ENCODE data around the gene ANTXR2. TPM values are rescaled to one million over a fixed set of nuclear protein-coding genes. Genes with fewer than 3 reads are reported as not detected.

Gene ANTXR2
- total RNA-seq, 4 donors from 2014 or later = 69.6 to 139 (median 118) TPM

DNA sequence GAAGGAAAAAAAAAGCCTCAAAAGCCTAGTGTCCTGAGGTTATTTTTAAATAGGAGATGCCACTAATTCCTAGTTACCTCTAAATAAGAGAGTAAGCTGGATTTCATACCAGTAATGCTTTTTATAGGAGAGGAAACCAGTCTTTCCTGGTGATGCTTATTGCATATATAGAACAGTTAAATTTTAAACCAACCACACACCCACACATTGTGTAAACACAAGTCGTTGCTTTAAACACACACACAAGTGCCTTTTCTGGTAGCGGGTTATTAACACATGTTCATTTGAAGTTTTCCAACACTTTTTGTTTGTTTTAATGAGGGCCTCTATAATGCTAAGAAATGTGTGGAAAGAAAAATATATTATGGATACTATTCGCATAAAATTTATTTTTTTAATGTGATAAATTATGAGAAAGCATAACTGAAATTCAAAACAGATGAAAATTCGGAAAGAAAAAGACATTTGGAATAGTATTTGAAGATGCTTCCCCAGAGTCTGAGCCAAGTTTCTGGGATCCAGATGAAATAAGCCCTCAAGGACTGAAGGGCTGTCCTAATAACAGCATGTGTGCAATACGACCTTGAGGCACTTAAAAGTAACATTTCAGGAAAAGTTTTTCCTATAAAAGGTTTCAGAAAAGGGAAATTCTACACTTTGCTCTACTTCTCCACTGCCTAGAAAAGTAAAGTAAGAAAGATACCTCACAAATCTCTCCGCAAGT lies 2.0 kb downstream of the ANTXR2 start:
- Histone ChIP-seq H3K27ac (peak overlapping the region in 3 of 4 donors; percentile 91 to 97 (median 95)), H3K9me3 (no peaks in the 10 kb centered on the region), H3K27me3 (no peaks in the 10 kb centered on the region), H3K4me3 (peak overlapping the region; percentile 78 to 99 (median 91)), H3K4me1 (peaks cover 0 to 51% (median 18%) of the 10 kb centered on the region in 4 donors), H3K36me3 (peaks cover 0 to 34% (median 0%) of the 10 kb centered on the region in 3 donors)
- no peak for DNase-seq (ENCODE audit: low spot score in 2 of 2)
- WGBS, 2 donors = 35 to 41% methylated on average over 6 of the region's 6 CpGs
- TF ChIP-seq, protein P1, sequence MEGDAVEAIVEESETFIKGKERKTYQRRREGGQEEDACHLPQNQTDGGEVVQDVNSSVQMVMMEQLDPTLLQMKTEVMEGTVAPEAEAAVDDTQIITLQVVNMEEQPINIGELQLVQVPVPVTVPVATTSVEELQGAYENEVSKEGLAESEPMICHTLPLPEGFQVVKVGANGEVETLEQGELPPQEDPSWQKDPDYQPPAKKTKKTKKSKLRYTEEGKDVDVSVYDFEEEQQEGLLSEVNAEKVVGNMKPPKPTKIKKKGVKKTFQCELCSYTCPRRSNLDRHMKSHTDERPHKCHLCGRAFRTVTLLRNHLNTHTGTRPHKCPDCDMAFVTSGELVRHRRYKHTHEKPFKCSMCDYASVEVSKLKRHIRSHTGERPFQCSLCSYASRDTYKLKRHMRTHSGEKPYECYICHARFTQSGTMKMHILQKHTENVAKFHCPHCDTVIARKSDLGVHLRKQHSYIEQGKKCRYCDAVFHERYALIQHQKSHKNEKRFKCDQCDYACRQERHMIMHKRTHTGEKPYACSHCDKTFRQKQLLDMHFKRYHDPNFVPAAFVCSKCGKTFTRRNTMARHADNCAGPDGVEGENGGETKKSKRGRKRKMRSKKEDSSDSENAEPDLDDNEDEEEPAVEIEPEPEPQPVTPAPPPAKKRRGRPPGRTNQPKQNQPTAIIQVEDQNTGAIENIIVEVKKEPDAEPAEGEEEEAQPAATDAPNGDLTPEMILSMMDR (IDR thresholded peaks at IDR 0.05) = no peak
- no peak for TF ChIP-seq EP300 (IDR thresholded peaks at IDR 0.05)
- no peak for TF ChIP-seq POLR2A (IDR thresholded peaks at IDR 0.05)

DNA sequence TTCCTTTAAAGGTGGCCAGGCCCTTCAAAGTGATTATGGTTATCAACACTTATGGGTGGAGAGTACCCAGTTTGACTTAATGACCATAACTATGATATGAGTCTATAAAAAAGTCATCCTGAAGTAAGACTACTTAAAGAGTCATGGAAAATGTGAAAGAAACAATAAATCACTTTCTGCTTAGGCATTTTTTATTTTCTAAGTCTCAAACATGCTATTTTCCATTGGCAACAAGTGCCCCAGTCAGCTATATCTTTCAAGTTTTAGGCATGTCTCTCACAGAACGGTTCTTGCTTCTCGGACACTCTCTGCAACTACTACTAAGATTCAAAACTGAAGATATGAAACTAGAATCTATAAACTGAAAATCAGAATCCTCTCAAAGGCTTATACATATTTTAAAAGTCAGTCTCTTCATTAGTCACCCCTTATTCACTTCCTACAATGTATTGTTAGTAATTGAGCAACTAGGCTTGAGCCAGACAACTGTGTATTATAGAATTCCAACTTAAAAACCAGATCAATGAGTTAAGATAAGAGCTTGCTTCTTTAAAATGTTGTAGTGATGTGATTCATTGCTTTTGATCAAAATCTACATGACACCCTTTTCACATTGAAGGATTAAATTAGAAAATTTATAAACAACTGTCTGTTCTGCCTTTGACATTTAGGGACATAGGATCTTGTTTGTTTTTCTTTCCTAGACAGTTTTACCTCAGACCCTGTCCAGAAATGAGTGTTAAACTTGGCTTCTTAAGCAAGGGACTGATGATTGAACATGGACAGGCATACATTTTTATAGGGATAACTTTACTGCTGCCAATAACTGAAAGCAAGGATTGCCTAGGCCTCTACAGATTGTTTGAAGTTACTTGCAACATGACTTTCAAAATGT lies 2.9 kb downstream of the ANTXR2 start:
- H3K27me3 ChIP-seq = no peaks in the 10 kb centered on the region
- DNase-seq (ENCODE audit: low spot score in 2 of 2) = no peak
- peak overlapping the region in 3 of 4 donors; percentile 43 to 97 (median 95) for H3K27ac ChIP-seq
- peaks cover 0 to 50% (median 18%) of the 10 kb centered on the region in 4 donors for H3K4me1 ChIP-seq
- WGBS, 2 donors = 60 to 61% methylated on average over 2 of the region's 2 CpGs
- H3K36me3 ChIP-seq = peaks cover 0 to 43% (median 0%) of the 10 kb centered on the region in 3 donors
- H3K9me3 ChIP-seq = no peaks in the 10 kb centered on the region
- TF ChIP-seq POLR2A (IDR thresholded peaks at IDR 0.05) = no peak
- TF ChIP-seq, protein P1 (IDR thresholded peaks at IDR 0.05) = no peak
- no peak for TF ChIP-seq EP300 (IDR thresholded peaks at IDR 0.05)
- peak overlapping the region in 1 of 4 donors; percentile 78 for H3K4me3 ChIP-seq

DNA sequence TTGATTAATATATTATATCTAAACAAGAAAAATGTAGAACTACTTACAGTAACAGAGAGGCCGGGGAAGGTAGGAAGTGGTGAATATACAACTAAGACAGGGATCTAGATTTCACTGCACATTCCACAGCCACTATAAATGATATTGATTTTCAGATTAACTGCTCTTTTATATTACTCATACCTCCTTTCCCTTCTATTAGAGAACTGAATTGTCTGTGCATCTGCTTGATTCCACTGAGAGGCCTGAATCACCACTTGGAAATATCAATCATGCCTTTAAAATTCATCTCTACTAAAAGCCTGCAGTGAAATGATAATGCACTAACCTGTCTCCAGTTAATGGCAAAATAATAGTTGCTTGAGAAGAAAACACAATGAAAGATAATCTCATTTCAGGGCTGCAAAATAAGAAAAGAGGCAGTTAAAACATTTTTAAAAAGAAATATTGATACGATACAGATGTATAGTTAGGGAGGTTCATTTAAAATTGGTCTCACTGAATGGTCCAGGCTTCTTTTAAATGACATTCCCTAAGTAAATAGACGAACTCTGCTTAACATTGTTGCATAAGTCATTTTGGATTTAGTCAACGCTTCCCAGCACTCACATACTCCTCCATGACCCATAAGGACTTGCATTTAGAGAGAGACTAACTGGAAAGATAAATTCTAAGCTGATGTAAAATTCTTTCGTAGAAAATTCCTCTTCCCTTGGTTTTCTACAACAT lies 3.8 kb downstream of the ANTXR2 start:
- H3K36me3 ChIP-seq = peaks cover 0 to 51% (median 2%) of the 10 kb centered on the region in 3 donors
- TF ChIP-seq EP300 (IDR thresholded peaks at IDR 0.05) = no peak
- TF ChIP-seq POLR2A (IDR thresholded peaks at IDR 0.05) = no peak
- TF ChIP-seq, protein P1 (IDR thresholded peaks at IDR 0.05) = no peak
- H3K4me3 ChIP-seq = no peak overlapping the region
- H3K4me1 ChIP-seq = peaks cover 0 to 42% (median 17%) of the 10 kb centered on the region in 4 donors
- WGBS, 2 donors = 80% methylated on average over 5 of the region's 5 CpGs
- no peak for DNase-seq (ENCODE audit: low spot score in 2 of 2)
- no peaks in the 10 kb centered on the region for H3K27me3 ChIP-seq
- peak overlapping the region in 3 of 4 donors; percentile 43 to 97 (median 95) for H3K27ac ChIP-seq
- no peaks in the 10 kb centered on the region for H3K9me3 ChIP-seq

DNA sequence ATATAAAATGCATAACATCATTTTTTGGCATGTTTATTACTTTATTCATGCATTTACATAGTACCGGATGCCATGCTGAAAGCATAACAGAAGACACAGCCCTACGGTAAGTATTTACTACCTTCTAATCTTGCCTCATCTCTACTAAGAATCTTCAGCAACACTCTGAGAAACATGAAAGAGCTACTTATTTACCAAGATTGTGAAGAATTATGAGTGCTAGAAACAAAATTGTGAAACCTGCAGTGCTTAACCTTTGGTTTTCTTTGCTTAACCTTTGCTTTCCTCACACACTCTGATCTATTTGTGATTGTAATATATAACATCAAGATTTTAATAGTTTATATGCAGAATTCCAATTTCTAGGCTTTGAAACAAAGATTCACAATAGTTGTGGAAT lies 7.4 kb downstream of the ANTXR2 start:
- Histone ChIP-seq H3K4me1 (peaks cover 0 to 24% (median 4%) of the 10 kb centered on the region in 4 donors), H3K9me3 (no peaks in the 10 kb centered on the region), H3K4me3 (no peak overlapping the region), H3K27ac (no peak overlapping the region), H3K36me3 (peaks cover 0 to 82% (median 2%) of the 10 kb centered on the region in 3 donors), H3K27me3 (no peaks in the 10 kb centered on the region)
- WGBS, 2 donors = 89% methylated on average over 2 of the region's 2 CpGs
- DNase-seq (ENCODE audit: low spot score in 2 of 2) = no peak
- no peak for TF ChIP-seq POLR2A (IDR thresholded peaks at IDR 0.05)
- TF ChIP-seq EP300 (IDR thresholded peaks at IDR 0.05) = no peak
- TF ChIP-seq, protein P1 (IDR thresholded peaks at IDR 0.05) = no peak
